ENCODE measurements around the gene PROX1.

The PROX1 gene

GRCh38 chr1:214002060-214002459, 14.3 kb downstream of the PROX1 start:
- DNase-seq = no peak

- DNase-seq = no peak
Measured at GRCh38 chr1:214002472-214002871, 14.7 kb downstream of the PROX1 start.

- DNase-seq = no peak
Measured at GRCh38 chr1:214003233-214003632, 15.5 kb downstream of the PROX1 start.

- no peak for DNase-seq
Measured at GRCh38 chr1:214004014-214004413, 16.2 kb downstream of the PROX1 start.

- DNase-seq = no peak
Measured at GRCh38 chr1:214004795-214005194, 17.0 kb downstream of the PROX1 start.

- no peak for DNase-seq
Measured at GRCh38 chr1:214005708-214006107, 17.9 kb downstream of the PROX1 start.

- DNase-seq = no peak
Measured at GRCh38 chr1:214006845-214007244, 19.1 kb downstream of the PROX1 start.

- no peak for DNase-seq
Measured at GRCh38 chr1:214008347-214008746, 20.6 kb downstream of the PROX1 start.

- no peak for DNase-seq
Measured at GRCh38 chr1:214008791-214009422, 21.1 kb downstream of the PROX1 start.

GRCh38 chr1:214009423-214010196, 21.8 kb downstream of the PROX1 start:
- DNase-seq = no peak

- DNase-seq = no peak
Measured at GRCh38 chr1:214010197-214010573, 22.4 kb downstream of the PROX1 start.

- no peak for DNase-seq
Measured at GRCh38 chr1:214010717-214011116, 22.9 kb downstream of the PROX1 start.

GRCh38 chr1:214012418-214012817, 24.6 kb downstream of the PROX1 start:
- no peak for DNase-seq

- no peak for DNase-seq
Measured at GRCh38 chr1:214013614-214014377, 26.0 kb downstream of the PROX1 start.

GRCh38 chr1:214014730-214015129, 27.0 kb downstream of the PROX1 start:
- no peak for DNase-seq

GRCh38 chr1:214017191-214017982, 29.6 kb downstream of the PROX1 start:
- no peak for DNase-seq

- DNase-seq = no peak
Measured at GRCh38 chr1:214018386-214019268, 30.9 kb downstream of the PROX1 start.

- DNase-seq = no peak
Measured at GRCh38 chr1:214019499-214019898, 31.7 kb downstream of the PROX1 start.

- DNase-seq = no peak
Measured at GRCh38 chr1:214021321-214021720, 33.5 kb downstream of the PROX1 start.

GRCh38 chr1:214022229-214022791, 34.5 kb downstream of the PROX1 start:
- no peak for DNase-seq

GRCh38 chr1:214022810-214023425, 35.1 kb downstream of the PROX1 start:
- no peak for DNase-seq
